Measurements from ENCODE around the gene CFAP46. TPM values are rescaled to one million over a fixed set of nuclear protein-coding genes. Genes with fewer than 3 reads are reported as not detected.
"Not testable (repeated sequence)": the region's sequence is repeated elsewhere in the genome, so short reads cannot be mapped to it uniquely, and the experiment has no call there.

Gene CFAP46
- total and polyA plus RNA-seq, 10 donors: 0.03 to 1.1 (median 0.12) TPM; not detected in 2

- 59 to 93% (median 87%) methylated on average over 6 of the region's 6 CpGs for WGBS, 5 donors
- TF ChIP-seq CTCF (IDR thresholded peaks at IDR 0.05 in 8 of 11, conservative IDR thresholded peaks at IDR 0.05 in 3 of 11) (no peak), POLR2A (IDR thresholded peaks at IDR 0.05) (no peak), POLR2AphosphoS5 (IDR thresholded peaks at IDR 0.05) (no peak)
- no peaks in the 10 kb centered on the region for H3K9me3 ChIP-seq
- no peaks in the 10 kb centered on the region for H3K4me1 ChIP-seq
- DNase-seq: no peak
- peaks cover 0 to 70% (median 17%) of the 10 kb centered on the region in 7 donors for H3K27me3 ChIP-seq (replicated peaks in 1 of 7)
- H3K27ac ChIP-seq: no peak overlapping the region
- H3K36me3 ChIP-seq: no peaks in the 10 kb centered on the region
- intact Hi-C loops (cut with DNase I; ENCODE audit: low total_unique reads): no loop called here
- H3K4me3 ChIP-seq: no peak overlapping the region
Observed at GRCh38 chr10:132891368-132891767, 51.0 kb downstream of the CFAP46 start.

GRCh38 chr10:132890301-132890700 is 52.1 kb downstream of the CFAP46 start:
- WGBS, 5 donors: 58 to 82% (median 74%) methylated on average over 8 to 9 of the region's 9 CpGs
- H3K9me3 ChIP-seq: no peaks in the 10 kb centered on the region
- no peaks in the 10 kb centered on the region for H3K4me1 ChIP-seq
- TF ChIP-seq CTCF (IDR thresholded peaks at IDR 0.05 in 8 of 11, conservative IDR thresholded peaks at IDR 0.05 in 3 of 11) (no peak), POLR2A (IDR thresholded peaks at IDR 0.05) (no peak), POLR2AphosphoS5 (IDR thresholded peaks at IDR 0.05) (no peak)
- peaks cover 0 to 71% (median 17%) of the 10 kb centered on the region in 7 donors for H3K27me3 ChIP-seq (replicated peaks in 1 of 7)
- no peak overlapping the region for H3K27ac ChIP-seq
- peak; percentile 54 for DNase-seq
- no peaks in the 10 kb centered on the region for H3K36me3 ChIP-seq
- intact Hi-C loops (cut with DNase I; ENCODE audit: low total_unique reads): no loop called here
- no peak overlapping the region for H3K4me3 ChIP-seq

- H3K9me3 ChIP-seq: no peaks in the 10 kb centered on the region
- H3K27ac ChIP-seq: no peak overlapping the region
- H3K36me3 ChIP-seq: no peaks in the 10 kb centered on the region
- intact Hi-C loops (cut with DNase I; ENCODE audit: low total_unique reads): no loop called here
- H3K27me3 ChIP-seq (replicated peaks in 1 of 7): peaks cover 0 to 70% (median 11%) of the 10 kb centered on the region in 7 donors
- no peak overlapping the region for H3K4me3 ChIP-seq
- peak; percentile 54 for DNase-seq
- H3K4me1 ChIP-seq: no peaks in the 10 kb centered on the region
- WGBS, 5 donors: 63 to 80% (median 70%) methylated on average over 16 of the region's 16 CpGs
- TF ChIP-seq POLR2A (IDR thresholded peaks at IDR 0.05): no peak
- no peak for TF ChIP-seq POLR2AphosphoS5 (IDR thresholded peaks at IDR 0.05)
- no peak for TF ChIP-seq CTCF (IDR thresholded peaks at IDR 0.05 in 8 of 11, conservative IDR thresholded peaks at IDR 0.05 in 3 of 11)
Observed at GRCh38 chr10:132889556-132889955, 52.8 kb downstream of the CFAP46 start.

- intact Hi-C loops (cut with DNase I; ENCODE audit: low total_unique reads): no loop called here
Observed at GRCh38 chr10:132888898-132889490, 53.4 kb downstream of the CFAP46 start.

GRCh38 chr10:132888446-132888845 is 53.9 kb downstream of the CFAP46 start:
- peaks cover 0 to 67% (median 8%) of the 10 kb centered on the region in 7 donors for H3K27me3 ChIP-seq (replicated peaks in 1 of 7)
- H3K9me3 ChIP-seq; H3K4me1 ChIP-seq; H3K4me3 ChIP-seq; DNase-seq; H3K36me3 ChIP-seq; H3K27ac ChIP-seq; intact Hi-C loops (cut with DNase I; ENCODE audit: low total_unique reads): not testable (repeated sequence)
- 86 to 96% (median 92%) methylated on average over 7 to 16 of the region's 16 CpGs for WGBS, 5 donors

More at GRCh38 chr10:132888898-132889490, 53.4 kb downstream of the CFAP46 start:
- Histone ChIP-seq H3K27ac (no peak overlapping the region), H3K4me1 (no peaks in the 10 kb centered on the region), H3K27me3 (replicated peaks in 1 of 7) (peaks cover 0 to 70% (median 11%) of the 10 kb centered on the region in 7 donors), H3K4me3 (no peak overlapping the region), H3K36me3 (no peaks in the 10 kb centered on the region), H3K9me3 (no peaks in the 10 kb centered on the region)
- TF ChIP-seq CTCF (IDR thresholded peaks at IDR 0.05 in 8 of 11, conservative IDR thresholded peaks at IDR 0.05 in 3 of 11): no peak
- TF ChIP-seq POLR2A (IDR thresholded peaks at IDR 0.05): no peak
- no peak for TF ChIP-seq POLR2AphosphoS5 (IDR thresholded peaks at IDR 0.05)
- peak; percentile 59 for DNase-seq
- 85 to 88% (median 85%) methylated on average over 16 of the region's 16 CpGs for WGBS, 5 donors

Measured in spleen (tissue), 11 donors.